ENCODE results near the gene VAC14. TPM values are rescaled to one million over a fixed set of nuclear protein-coding genes. Genes with fewer than 3 reads are reported as not detected.

The VAC14 gene
- polyA plus RNA-seq, 1 donor from 2014 or later = 8.6 TPM

- no peak overlapping the region for H3K27ac ChIP-seq (ENCODE audit: low read length)
Measured at GRCh38 chr16:70724146-70725023, 76.6 kb downstream of the VAC14 start.

More at GRCh38 chr16:70724146-70725023, 76.6 kb downstream of the VAC14 start:
- H3K27me3 ChIP-seq (ENCODE audit: insufficient read depth, low read depth, low read length) = no peaks in the 10 kb centered on the region
- no peaks in the 10 kb centered on the region for H3F3A ChIP-seq (ENCODE audit: insufficient read depth, low read length, poor library complexity, severe bottlenecking)
- no peaks in the 10 kb centered on the region for H3K36me3 ChIP-seq (ENCODE audit: insufficient read depth, low read length)
- H3K4me2 ChIP-seq (ENCODE audit: low read length) = no peak overlapping the region
- no peaks in the 10 kb centered on the region for H3K9me3 ChIP-seq (ENCODE audit: low read length)
- TF ChIP-seq POLR2AphosphoS5 (IDR thresholded peaks at IDR 0.05) (no peak), SMC3 (conservative IDR thresholded peaks at IDR 0.05; ENCODE audit: poor library complexity) (no peak), CTCF (IDR thresholded peaks at IDR 0.05; ENCODE audit: poor library complexity, severe bottlenecking) (no peak), RAD21 (conservative IDR thresholded peaks at IDR 0.05) (no peak), REST (IDR thresholded peaks at IDR 0.05; ENCODE audit: borderline replicate concordance) (no peak), MXI1 (conservative IDR thresholded peaks at IDR 0.05; ENCODE audit: poor library complexity, severe bottlenecking) (no peak), EZH2 (IDR thresholded peaks at IDR 0.05; ENCODE audit: borderline replicate concordance, insufficient read depth, low read length, poor library complexity, severe bottlenecking) (no peak), EP300 (conservative IDR thresholded peaks at IDR 0.05; ENCODE audit: poor library complexity, severe bottlenecking) (no peak), TAF1 (IDR thresholded peaks at IDR 0.05; ENCODE audit: low read depth) (no peak)
- no peaks in the 10 kb centered on the region for H3K79me2 ChIP-seq (replicated peaks; ENCODE audit: insufficient read depth, low read length)
- no peak overlapping the region for H3K4me3 ChIP-seq (ENCODE audit: low read length)
- no peaks in the 10 kb centered on the region for H4K20me1 ChIP-seq (ENCODE audit: insufficient read depth)
- no peaks in the 10 kb centered on the region for H3K9me2 ChIP-seq (ENCODE audit: insufficient read depth, low read length)
- H3K9ac ChIP-seq (ENCODE audit: low read length) = no peak overlapping the region
- H2AFZ ChIP-seq (ENCODE audit: low read depth, low read length) = no peak overlapping the region
